Pancreas (tissue), 10 donors: ENCODE results near the gene SLC27A6. TPM values are rescaled to one million over a fixed set of nuclear protein-coding genes. Genes with fewer than 3 reads are reported as not detected.
"Not testable (repeated sequence)": the region's sequence is repeated elsewhere in the genome, so short reads cannot be mapped to it uniquely, and the experiment has no call there.

Experiments
- ATAC-seq, 4 donors: fragments of 200-7000 bp; cut with Tn5 transposase; one replicate each; pipeline versions ENCODE4 v1.8.0 to v1.9.1; 2020; ENCODE audit warnings: mild to moderate bottlenecking in 4 of 4, moderate library complexity in 4 of 4
- DNase-seq, 6 donors: peaks; one replicate each; pipeline ENCODE4 v3.0.0-alpha.2; 2020
- FAIRE-seq: peaks from 2 replicates; lab custom pipeline; 2012; peaks lifted over from hg19 to GRCh38; lab: Jason Lieb, UNC
- H3K27ac ChIP-seq, 4 donors: fragments of 200-600 bp; sonication (generic); 1 replicate in 3 of 4; 2 replicates in 1 of 4; pipeline versions ENCODE4 v1.5.0 to v1.8.0; 2020
- H3K27me3 ChIP-seq, 4 donors: fragments of 200-600 bp; one replicate each; pipeline ENCODE4 v1.8.0; 2021
- H3K36me3 ChIP-seq, 3 donors: fragments of 200-600 bp; sonication (generic) in 1 of 3; one replicate each; pipeline versions ENCODE4 v1.5.0 to v1.8.0; 2020 to 2021
- H3K4me1 ChIP-seq, 3 donors: fragments of 200-600 bp; one replicate each; pipeline ENCODE4 v1.8.0; 2021
- H3K4me3 ChIP-seq, 4 donors: fragments of 200-600 bp; sonication (generic) in 2 of 4; one replicate each; pipeline versions ENCODE4 v1.5.0 to v1.8.0; 2020 to 2021
- H3K9me3 ChIP-seq, 4 donors: fragments of 200-600 bp; one replicate each; pipeline ENCODE4 v1.8.0; 2021
- WGBS, 2 donors: extraction: QIAGEN DNeasy Blood & Tissue Kit; methylation state at CpG; one replicate each; pipeline ENCODE4 v1.1.7; 2013; 5-methylcytosine and 5-hydroxymethylcytosine counted together
- intact Hi-C, 3 donors: fragments of 100-400 bp; cut with DNase I; formaldehyde crosslinking; loops; one replicate each; pipeline versions ENCODE4 v1.11.1 to v1.14.2; 2022
- polyA plus RNA-seq, 2 donors: library from polyadenylated mRNA; stranded (reverse); fragments of 200-250 nt; gene quantifications; one replicate each; pipeline ENCODE4 v1.2.3, GENCODE V29; 2013
- total RNA-seq, 6 donors: library from RNA; stranded (reverse); fragmentation: NEBNext Ultra II Directional in 4 of 6; extraction: Animal tissue kit (Norgen Biotek cat#: 25700) in 4 of 6; gene quantifications; one replicate each; pipeline versions ENCODE4 v1.2.1 to v1.2.4, GENCODE V29; 2021 to 2023
- TF ChIP-seq, protein P1 (sequence below), 4 donors: fragments of 200-600 bp; sonication (generic) in 3 of 4; IDR thresholded peaks; one replicate each; pipeline versions ENCODE4 v1.5.0 to v1.8.0; 2021; ENCODE audit warnings: antibody characterized with exemption in 4 of 4
- donor health status: healthy with polysubstance abuse.
- donor health status: DM: no; HTN: no; CAD: no; lungs with moderate emphysema.
- donor health status: DM: no; HTN: no; CAD: no.
- donor health status: control.
- donor health status: control.
- donor health status: Bipolar disorder and iron deficiency.
- donor health status: DM: yes; HTN: yes; CAD: no.
- donor health status: DM: no; HTN: no; CAD: no.
- donor health status: DM: no; HTN: no; CAD: no.
- donor health status: DM: yes; HTN: yes; CAD: no.

The SLC27A6 gene
- total and polyA plus RNA-seq, 8 donors = 0.03 to 0.61 (median 0.13) TPM

- H3K27ac ChIP-seq = no peak overlapping the region
- DNase-seq (no peak), ATAC-seq (no peak), FAIRE-seq (no peak)
- no peaks in the 10 kb centered on the region for H3K9me3 ChIP-seq
- no peak overlapping the region for H3K4me3 ChIP-seq
- intact Hi-C loops = no loop called here
- WGBS, 2 donors = 70 to 74% methylated on average over 2 of the region's 2 CpGs
- H3K4me1 ChIP-seq = no peaks in the 10 kb centered on the region
- TF ChIP-seq, protein P1, sequence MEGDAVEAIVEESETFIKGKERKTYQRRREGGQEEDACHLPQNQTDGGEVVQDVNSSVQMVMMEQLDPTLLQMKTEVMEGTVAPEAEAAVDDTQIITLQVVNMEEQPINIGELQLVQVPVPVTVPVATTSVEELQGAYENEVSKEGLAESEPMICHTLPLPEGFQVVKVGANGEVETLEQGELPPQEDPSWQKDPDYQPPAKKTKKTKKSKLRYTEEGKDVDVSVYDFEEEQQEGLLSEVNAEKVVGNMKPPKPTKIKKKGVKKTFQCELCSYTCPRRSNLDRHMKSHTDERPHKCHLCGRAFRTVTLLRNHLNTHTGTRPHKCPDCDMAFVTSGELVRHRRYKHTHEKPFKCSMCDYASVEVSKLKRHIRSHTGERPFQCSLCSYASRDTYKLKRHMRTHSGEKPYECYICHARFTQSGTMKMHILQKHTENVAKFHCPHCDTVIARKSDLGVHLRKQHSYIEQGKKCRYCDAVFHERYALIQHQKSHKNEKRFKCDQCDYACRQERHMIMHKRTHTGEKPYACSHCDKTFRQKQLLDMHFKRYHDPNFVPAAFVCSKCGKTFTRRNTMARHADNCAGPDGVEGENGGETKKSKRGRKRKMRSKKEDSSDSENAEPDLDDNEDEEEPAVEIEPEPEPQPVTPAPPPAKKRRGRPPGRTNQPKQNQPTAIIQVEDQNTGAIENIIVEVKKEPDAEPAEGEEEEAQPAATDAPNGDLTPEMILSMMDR (IDR thresholded peaks at IDR 0.05) = no peak
- no peaks in the 10 kb centered on the region for H3K27me3 ChIP-seq
- no peaks in the 10 kb centered on the region for H3K36me3 ChIP-seq
Measured at GRCh38 chr5:129022599-129022998, 57.3 kb downstream of the SLC27A6 start.

DNA sequence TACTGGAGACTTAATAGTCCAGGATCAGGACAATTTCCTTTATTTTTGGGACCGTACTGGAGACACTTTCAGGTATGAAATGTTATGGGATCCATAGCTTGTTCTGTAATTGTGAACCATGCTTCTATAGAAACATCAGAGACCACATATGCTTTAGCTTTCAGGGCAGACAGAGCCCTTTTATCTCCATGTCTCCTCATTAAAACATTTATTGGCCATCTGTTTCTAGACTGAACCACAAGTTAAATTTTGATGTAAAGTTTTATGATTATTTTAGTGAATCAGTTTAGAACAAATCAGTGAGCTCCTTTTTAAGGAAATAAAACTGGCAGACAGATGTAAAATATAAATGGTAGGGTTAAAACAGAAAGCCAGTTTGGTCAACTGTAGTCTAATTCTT lies 62.0 kb downstream of the SLC27A6 start:
- Histone ChIP-seq H3K9me3 (no peaks in the 10 kb centered on the region), H3K4me1 (no peaks in the 10 kb centered on the region), H3K36me3 (no peaks in the 10 kb centered on the region), H3K27me3 (no peaks in the 10 kb centered on the region), H3K4me3 (no peak overlapping the region), H3K27ac (no peak overlapping the region)
- intact Hi-C loops = no loop called here
- TF ChIP-seq, protein P1 (IDR thresholded peaks at IDR 0.05) = no peak
- FAIRE-seq (no peak), ATAC-seq (no peak), DNase-seq (no peak)
- WGBS, 2 donors = 65 to 80% methylated on average over 1 of the region's 1 CpG

DNA sequence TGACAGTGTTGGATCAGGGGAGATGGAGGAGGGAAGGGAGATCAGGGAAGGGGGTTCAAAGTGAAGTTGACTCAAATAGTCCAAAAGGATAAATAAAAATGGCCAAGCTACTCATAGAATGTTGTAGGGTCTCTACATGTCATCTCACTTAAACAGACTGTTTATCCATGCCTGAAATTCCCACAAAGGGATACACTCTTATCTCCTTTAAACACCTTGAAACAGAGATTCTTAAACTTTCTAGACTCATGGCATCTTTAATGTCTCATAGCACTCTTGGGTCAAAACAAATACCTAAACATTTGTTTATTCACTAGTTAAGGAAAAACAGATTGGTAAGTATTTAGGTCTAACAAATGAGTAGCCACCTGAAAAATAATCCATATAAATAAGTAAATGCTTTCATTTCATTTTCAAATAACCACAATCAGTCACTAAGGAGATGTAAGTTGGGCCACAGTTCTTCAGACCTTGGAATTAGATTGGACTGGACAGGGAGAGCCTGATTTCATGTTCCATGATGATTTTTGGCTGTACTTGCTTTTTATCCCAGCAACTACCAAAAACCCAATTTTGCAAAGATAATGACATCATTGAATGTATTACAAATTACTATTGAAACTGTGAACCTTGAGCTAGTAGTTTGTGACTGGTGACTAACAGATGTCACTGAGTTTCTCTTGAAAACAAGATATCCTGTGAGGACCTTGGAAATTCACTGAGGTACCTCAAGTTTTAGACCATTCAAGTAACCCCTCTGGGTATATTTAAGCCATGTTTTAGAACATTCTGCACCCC lies 66.8 kb downstream of the SLC27A6 start:
- TF ChIP-seq, protein P1 (IDR thresholded peaks at IDR 0.05) = no peak
- DNase-seq = no peak
- no peak for FAIRE-seq
- Histone ChIP-seq H3K4me1 (no peaks in the 10 kb centered on the region), H3K27ac (no peak overlapping the region), H3K27me3 (no peaks in the 10 kb centered on the region), H3K9me3 (no peaks in the 10 kb centered on the region), H3K36me3 (no peaks in the 10 kb centered on the region), H3K4me3 (no peak overlapping the region)
- ATAC-seq = no peak
- intact Hi-C loops = no loop called here

DNA sequence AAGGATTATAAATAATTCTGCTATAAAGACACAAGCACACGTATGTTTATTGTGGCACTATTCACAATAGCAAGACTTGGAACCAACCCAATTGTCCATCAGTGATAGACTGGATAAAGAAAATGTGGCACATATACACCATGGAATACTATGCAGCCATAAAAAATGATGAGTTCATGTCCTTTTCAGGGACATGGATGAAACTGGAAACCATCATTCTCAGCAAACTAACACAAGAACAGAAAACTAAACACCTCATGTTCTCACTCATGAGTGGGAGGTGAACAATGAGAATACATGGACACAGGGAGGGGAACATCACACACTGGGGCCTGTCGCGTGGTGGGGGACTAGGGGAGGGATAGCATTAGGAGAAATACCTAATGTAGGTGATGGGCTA lies 71.0 kb downstream of the SLC27A6 start:
- 81 to 89% methylated on average over 3 of the region's 3 CpGs for WGBS, 2 donors
- H3K36me3 ChIP-seq, H3K4me3 ChIP-seq, intact Hi-C loops, DNase-seq, FAIRE-seq, H3K4me1 ChIP-seq, H3K27me3 ChIP-seq, ATAC-seq, H3K9me3 ChIP-seq, H3K27ac ChIP-seq: not testable (repeated sequence)

GRCh38 chr5:129041196-129041881 lies 76.1 kb downstream of the SLC27A6 start:
- H3K36me3 ChIP-seq = no peaks in the 10 kb centered on the region
- WGBS, 2 donors = 48 to 55% methylated on average over 4 of the region's 4 CpGs
- TF ChIP-seq, protein P1 (IDR thresholded peaks at IDR 0.05) = no peak
- DNase-seq (no peak), FAIRE-seq (no peak), ATAC-seq (no peak)
- intact Hi-C loops = no loop called here
- H3K4me1 ChIP-seq = no peaks in the 10 kb centered on the region
- no peaks in the 10 kb centered on the region for H3K27me3 ChIP-seq
- H3K9me3 ChIP-seq = no peaks in the 10 kb centered on the region
- no peak overlapping the region for H3K27ac ChIP-seq
- no peak overlapping the region for H3K4me3 ChIP-seq
